ENCODE results near the gene MYLK.

The MYLK gene

GRCh38 chr3:123640740-123641462 lies 243.2 kb downstream of the MYLK start:
- Histone ChIP-seq H3K9ac (ENCODE audit: low read depth, low read length) (no peak overlapping the region), H3K4me1 (ENCODE audit: insufficient read depth, low read length) (peaks cover 17% of the 10 kb centered on the region), H3K36me3 (ENCODE audit: insufficient read depth, low read length) (no peaks in the 10 kb centered on the region), H3K9me3 (ENCODE audit: control insufficient read depth, insufficient read depth, low read length) (no peaks in the 10 kb centered on the region)

- no peak overlapping the region for H3K9ac ChIP-seq (ENCODE audit: low read depth, low read length)
- no peaks in the 10 kb centered on the region for H3K9me3 ChIP-seq (ENCODE audit: control insufficient read depth, insufficient read depth, low read length)
- H3K4me1 ChIP-seq (ENCODE audit: insufficient read depth, low read length) = peaks cover 23% of the 10 kb centered on the region
- H3K36me3 ChIP-seq (ENCODE audit: insufficient read depth, low read length) = no peaks in the 10 kb centered on the region
These were observed 243.8 kb downstream of the MYLK start for GRCh38 chr3:123640311-123640710.

- H3K4me1 ChIP-seq (ENCODE audit: insufficient read depth, low read length) = peaks cover 35% of the 10 kb centered on the region
- H3K36me3 ChIP-seq (ENCODE audit: insufficient read depth, low read length) = no peaks in the 10 kb centered on the region
- no peak overlapping the region for H3K9ac ChIP-seq (ENCODE audit: low read depth, low read length)
- H3K9me3 ChIP-seq (ENCODE audit: control insufficient read depth, insufficient read depth, low read length) = no peaks in the 10 kb centered on the region
These were observed 245.0 kb downstream of the MYLK start for GRCh38 chr3:123638936-123639689.

- no peak overlapping the region for H3K9ac ChIP-seq (ENCODE audit: low read depth, low read length)
- no peaks in the 10 kb centered on the region for H3K36me3 ChIP-seq (ENCODE audit: insufficient read depth, low read length)
- peaks cover 38% of the 10 kb centered on the region for H3K4me1 ChIP-seq (ENCODE audit: insufficient read depth, low read length)
- H3K9me3 ChIP-seq (ENCODE audit: control insufficient read depth, insufficient read depth, low read length) = no peaks in the 10 kb centered on the region
These were observed 246.3 kb downstream of the MYLK start for GRCh38 chr3:123637841-123638240.

- Histone ChIP-seq H3K9me3 (ENCODE audit: control insufficient read depth, insufficient read depth, low read length) (no peaks in the 10 kb centered on the region), H3K4me1 (ENCODE audit: insufficient read depth, low read length) (peaks cover 43% of the 10 kb centered on the region), H3K36me3 (ENCODE audit: insufficient read depth, low read length) (no peaks in the 10 kb centered on the region)
These were observed 247.0 kb downstream of the MYLK start for GRCh38 chr3:123637131-123637530.

GRCh38 chr3:123636431-123636841 lies 247.7 kb downstream of the MYLK start:
- Histone ChIP-seq H3K9ac (ENCODE audit: low read depth, low read length) (no peak overlapping the region), H3K4me1 (ENCODE audit: insufficient read depth, low read length) (peaks cover 44% of the 10 kb centered on the region), H3K9me3 (ENCODE audit: control insufficient read depth, insufficient read depth, low read length) (no peaks in the 10 kb centered on the region), H3K36me3 (ENCODE audit: insufficient read depth, low read length) (no peaks in the 10 kb centered on the region)

More at GRCh38 chr3:123637131-123637530, 247.0 kb downstream of the MYLK start:
- no peak overlapping the region for H3K9ac ChIP-seq (ENCODE audit: low read depth, low read length)

GRCh38 chr3:123635717-123636116 lies 248.4 kb downstream of the MYLK start:
- Histone ChIP-seq H3K9ac (ENCODE audit: low read depth, low read length) (no peak overlapping the region), H3K36me3 (ENCODE audit: insufficient read depth, low read length) (no peaks in the 10 kb centered on the region), H3K9me3 (ENCODE audit: control insufficient read depth, insufficient read depth, low read length) (no peaks in the 10 kb centered on the region), H3K4me1 (ENCODE audit: insufficient read depth, low read length) (peaks cover 44% of the 10 kb centered on the region)

GRCh38 chr3:123635217-123635616 lies 248.9 kb downstream of the MYLK start:
- no peaks in the 10 kb centered on the region for H3K36me3 ChIP-seq (ENCODE audit: insufficient read depth, low read length)
- no peaks in the 10 kb centered on the region for H3K9me3 ChIP-seq (ENCODE audit: control insufficient read depth, insufficient read depth, low read length)
- H3K4me1 ChIP-seq (ENCODE audit: insufficient read depth, low read length) = peaks cover 44% of the 10 kb centered on the region
- no peak overlapping the region for H3K9ac ChIP-seq (ENCODE audit: low read depth, low read length)

- no peaks in the 10 kb centered on the region for H3K9me3 ChIP-seq (ENCODE audit: control insufficient read depth, insufficient read depth, low read length)
- H3K4me1 ChIP-seq (ENCODE audit: insufficient read depth, low read length) = peaks cover 44% of the 10 kb centered on the region
- H3K36me3 ChIP-seq (ENCODE audit: insufficient read depth, low read length) = no peaks in the 10 kb centered on the region
- H3K9ac ChIP-seq (ENCODE audit: low read depth, low read length) = no peak overlapping the region
These were observed 249.7 kb downstream of the MYLK start for GRCh38 chr3:123634149-123635051.

GRCh38 chr3:123633530-123633929 lies 250.6 kb downstream of the MYLK start:
- Histone ChIP-seq H3K9ac (ENCODE audit: low read depth, low read length) (no peak overlapping the region), H3K9me3 (ENCODE audit: control insufficient read depth, insufficient read depth, low read length) (no peaks in the 10 kb centered on the region), H3K4me1 (ENCODE audit: insufficient read depth, low read length) (peaks cover 44% of the 10 kb centered on the region), H3K36me3 (ENCODE audit: insufficient read depth, low read length) (no peaks in the 10 kb centered on the region)

GRCh38 chr3:123632161-123632655 lies 251.9 kb downstream of the MYLK start:
- no peaks in the 10 kb centered on the region for H3K9me3 ChIP-seq (ENCODE audit: control insufficient read depth, insufficient read depth, low read length)
- H3K36me3 ChIP-seq (ENCODE audit: insufficient read depth, low read length) = no peaks in the 10 kb centered on the region
- peaks cover 40% of the 10 kb centered on the region for H3K4me1 ChIP-seq (ENCODE audit: insufficient read depth, low read length)
- no peak overlapping the region for H3K9ac ChIP-seq (ENCODE audit: low read depth, low read length)

- Histone ChIP-seq H3K4me1 (ENCODE audit: insufficient read depth, low read length) (peaks cover 15% of the 10 kb centered on the region), H3K9me3 (ENCODE audit: control insufficient read depth, insufficient read depth, low read length) (no peaks in the 10 kb centered on the region), H3K36me3 (ENCODE audit: insufficient read depth, low read length) (no peaks in the 10 kb centered on the region), H3K9ac (ENCODE audit: low read depth, low read length) (no peak overlapping the region)
These were observed 254.4 kb downstream of the MYLK start for GRCh38 chr3:123629747-123630047.

GRCh38 chr3:123628996-123629746 lies 255.0 kb downstream of the MYLK start:
- peaks cover 10% of the 10 kb centered on the region; the same call in 1 of the 2 replicates for H3K4me1 ChIP-seq (ENCODE audit: insufficient read depth, low read length)
- H3K9me3 ChIP-seq (ENCODE audit: control insufficient read depth, insufficient read depth, low read length) = no peaks in the 10 kb centered on the region
- H3K9ac ChIP-seq (ENCODE audit: low read depth, low read length) = no peak overlapping the region
- H3K36me3 ChIP-seq (ENCODE audit: insufficient read depth, low read length) = no peaks in the 10 kb centered on the region

Data from ES-I3 (cell line).